ENCODE measurements around the gene PHF12. TPM values are rescaled to one million over a fixed set of nuclear protein-coding genes. Genes with fewer than 3 reads are reported as not detected.

Gene PHF12
- polyA plus RNA-seq, 2 of the 4 experiments (the other 2 are of a cell fraction) = 25.3 to 29.9 TPM

GRCh38 chr17:28901866-28902818 is 49.2 kb downstream of the PHF12 start:
- TF ChIP-seq ESRRA (IDR thresholded peaks at IDR 0.05; ENCODE audit: borderline replicate concordance, low read length) (no peak), CEBPB (IDR thresholded peaks at IDR 0.05) (no peak), HDAC2 (IDR thresholded peaks at IDR 0.05) (peak; percentile 73), PHF8 (IDR thresholded peaks at IDR 0.05; ENCODE audit: borderline replicate concordance, low read depth) (peak; percentile 71), TFCP2L1 (CRISPR knock-in tag; IDR thresholded peaks at IDR 0.05) (no peak), TP53 (CRISPR knock-in tag; IDR thresholded peaks at IDR 0.05) (no peak), ZC3H11A (IDR thresholded peaks at IDR 0.05) (no peak), KDM1A (IDR thresholded peaks at IDR 0.05; ENCODE audit: low read depth) (peak; percentile 65; the same call in 1 of the 2 replicates)
- TF ChIP-seq, protein P1, sequence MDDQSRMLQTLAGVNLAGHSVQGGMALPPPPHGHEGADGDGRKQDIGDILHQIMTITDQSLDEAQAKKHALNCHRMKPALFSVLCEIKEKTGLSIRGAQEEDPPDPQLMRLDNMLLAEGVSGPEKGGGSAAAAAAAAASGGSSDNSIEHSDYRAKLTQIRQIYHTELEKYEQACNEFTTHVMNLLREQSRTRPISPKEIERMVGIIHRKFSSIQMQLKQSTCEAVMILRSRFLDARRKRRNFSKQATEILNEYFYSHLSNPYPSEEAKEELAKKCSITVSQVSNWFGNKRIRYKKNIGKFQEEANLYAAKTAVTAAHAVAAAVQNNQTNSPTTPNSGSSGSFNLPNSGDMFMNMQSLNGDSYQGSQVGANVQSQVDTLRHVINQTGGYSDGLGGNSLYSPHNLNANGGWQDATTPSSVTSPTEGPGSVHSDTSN (IDR thresholded peaks at IDR 0.05) = no peak
- DNase-seq (ENCODE audit: low read depth in 1 of 2, low spot score in 1 of 2) = peak; percentile 36 to 40
- H3K27ac ChIP-seq = peak overlapping the region; percentile 76 to 84

GRCh38 chr17:28900986-28901726 is 50.2 kb downstream of the PHF12 start:
- TF ChIP-seq HOXB5 (CRISPR knock-in tag; IDR thresholded peaks at IDR 0.05) = no peak
- TF ChIP-seq CHD2 (IDR thresholded peaks at IDR 0.05; ENCODE audit: low read length, partially characterized antibody) = no peak
- TF ChIP-seq POLR2A (IDR thresholded peaks at IDR 0.05; ENCODE audit: low read length) = no peak
- TF ChIP-seq, protein P2, sequence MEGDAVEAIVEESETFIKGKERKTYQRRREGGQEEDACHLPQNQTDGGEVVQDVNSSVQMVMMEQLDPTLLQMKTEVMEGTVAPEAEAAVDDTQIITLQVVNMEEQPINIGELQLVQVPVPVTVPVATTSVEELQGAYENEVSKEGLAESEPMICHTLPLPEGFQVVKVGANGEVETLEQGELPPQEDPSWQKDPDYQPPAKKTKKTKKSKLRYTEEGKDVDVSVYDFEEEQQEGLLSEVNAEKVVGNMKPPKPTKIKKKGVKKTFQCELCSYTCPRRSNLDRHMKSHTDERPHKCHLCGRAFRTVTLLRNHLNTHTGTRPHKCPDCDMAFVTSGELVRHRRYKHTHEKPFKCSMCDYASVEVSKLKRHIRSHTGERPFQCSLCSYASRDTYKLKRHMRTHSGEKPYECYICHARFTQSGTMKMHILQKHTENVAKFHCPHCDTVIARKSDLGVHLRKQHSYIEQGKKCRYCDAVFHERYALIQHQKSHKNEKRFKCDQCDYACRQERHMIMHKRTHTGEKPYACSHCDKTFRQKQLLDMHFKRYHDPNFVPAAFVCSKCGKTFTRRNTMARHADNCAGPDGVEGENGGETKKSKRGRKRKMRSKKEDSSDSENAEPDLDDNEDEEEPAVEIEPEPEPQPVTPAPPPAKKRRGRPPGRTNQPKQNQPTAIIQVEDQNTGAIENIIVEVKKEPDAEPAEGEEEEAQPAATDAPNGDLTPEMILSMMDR (IDR thresholded peaks at IDR 0.05) = no peak
- TF ChIP-seq HOXB13 (CRISPR knock-in tag; IDR thresholded peaks at IDR 0.05; ENCODE audit: low read depth) = no peak
- TF ChIP-seq FOSB (CRISPR knock-in tag; IDR thresholded peaks at IDR 0.05) = no peak
- TF ChIP-seq, protein P3, sequence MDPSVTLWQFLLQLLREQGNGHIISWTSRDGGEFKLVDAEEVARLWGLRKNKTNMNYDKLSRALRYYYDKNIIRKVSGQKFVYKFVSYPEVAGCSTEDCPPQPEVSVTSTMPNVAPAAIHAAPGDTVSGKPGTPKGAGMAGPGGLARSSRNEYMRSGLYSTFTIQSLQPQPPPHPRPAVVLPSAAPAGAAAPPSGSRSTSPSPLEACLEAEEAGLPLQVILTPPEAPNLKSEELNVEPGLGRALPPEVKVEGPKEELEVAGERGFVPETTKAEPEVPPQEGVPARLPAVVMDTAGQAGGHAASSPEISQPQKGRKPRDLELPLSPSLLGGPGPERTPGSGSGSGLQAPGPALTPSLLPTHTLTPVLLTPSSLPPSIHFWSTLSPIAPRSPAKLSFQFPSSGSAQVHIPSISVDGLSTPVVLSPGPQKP (IDR thresholded peaks at IDR 0.05; ENCODE audit: low read depth, low read length) = no peak
- no peak for TF ChIP-seq NPAS2 (CRISPR knock-in tag; IDR thresholded peaks at IDR 0.05; ENCODE audit: borderline replicate concordance)
- no peaks in the 10 kb centered on the region for H3K9me3 ChIP-seq
- H3K4me2 ChIP-seq = peak overlapping the region; percentile 95; the same call in 2 of the 3 replicates
- H3K27ac ChIP-seq = no peak overlapping the region
- DNase-seq (ENCODE audit: low read depth in 1 of 2, low spot score in 1 of 2) = no peak
- FAIRE-seq = no peak
- peaks cover 17% of the 10 kb centered on the region for H3K4me1 ChIP-seq
- ChIA-PET CTCF (interaction anchor here (0.6 to 34.7 kb wide), 14 partner anchors 10 to 214 kb away, joined by 3 to 685 read pairs (median 6); partner anchors contain the start of genes NEK8 and TLCD1), POLR2A (interaction anchor here (0.9 kb wide), 1 partner anchor 181 kb away, joined by 4 read pairs; the partner anchor contains the start of gene RPL23A)
- WGBS (ENCODE audit: missing lambda C conversion rate) = 93% methylated on average over 21 of the region's 24 CpGs
- no peak overlapping the region for H3K4me3 ChIP-seq
- ATAC-seq = no peak

More at GRCh38 chr17:28901866-28902818, 49.2 kb downstream of the PHF12 start:
- FAIRE-seq (no peak), ATAC-seq (peak; percentile 34 to 45)
- POLR2A ChIA-PET = interaction anchor here (0.9 kb wide), 1 partner anchor 182 kb away, joined by 4 read pairs; the partner anchor contains the start of gene RPL23A
- Histone ChIP-seq H3K4me3 (peak overlapping the region; percentile 87), H3K4me2 (peak overlapping the region; percentile 95), H3K4me1 (peaks cover 12% of the 10 kb centered on the region), H3K9me3 (no peaks in the 10 kb centered on the region)
- CTCF ChIA-PET = interaction anchor here (0.6 to 34.7 kb wide), 34 partner anchors 11 to 215 kb away, joined by 3 to 685 read pairs (median 5); partner anchors contain the start of genes FAM222B, NEK8, PHF12 and TLCD1
- 10% methylated on average over 39 of the region's 62 CpGs for WGBS (ENCODE audit: missing lambda C conversion rate)

Measured in A549 (cell line).